ENCODE results near the gene SEC14L2.

The SEC14L2 gene

GRCh38 chr22:30452861-30453260, 56.0 kb downstream of the SEC14L2 start:
- H3K27me3 ChIP-seq (ENCODE audit: control insufficient read depth, insufficient read depth, low read length): no peaks in the 10 kb centered on the region
- no peaks in the 10 kb centered on the region for H3K9me3 ChIP-seq (ENCODE audit: control insufficient read depth, low read length)
- H3K4me1 ChIP-seq: no peaks in the 10 kb centered on the region
- H3K4me3 ChIP-seq (ENCODE audit: low read depth, low read length): no peak overlapping the region
- H3K27ac ChIP-seq: no peak overlapping the region
- no peaks in the 10 kb centered on the region for H3K79me2 ChIP-seq
- H3K9ac ChIP-seq: no peak overlapping the region
- no peaks in the 10 kb centered on the region for H3K36me3 ChIP-seq (ENCODE audit: control insufficient read depth, insufficient read depth, low read length)
- no peak overlapping the region for H2AFZ ChIP-seq
- no peak overlapping the region for H3K4me2 ChIP-seq (ENCODE audit: low read length)
- TF ChIP-seq CTCF (IDR thresholded peaks at IDR 0.05): no peak

GRCh38 chr22:30453731-30454510, 57.1 kb downstream of the SEC14L2 start:
- TF ChIP-seq CTCF (IDR thresholded peaks at IDR 0.05): no peak
- H3K9ac ChIP-seq: no peak overlapping the region

DNA sequence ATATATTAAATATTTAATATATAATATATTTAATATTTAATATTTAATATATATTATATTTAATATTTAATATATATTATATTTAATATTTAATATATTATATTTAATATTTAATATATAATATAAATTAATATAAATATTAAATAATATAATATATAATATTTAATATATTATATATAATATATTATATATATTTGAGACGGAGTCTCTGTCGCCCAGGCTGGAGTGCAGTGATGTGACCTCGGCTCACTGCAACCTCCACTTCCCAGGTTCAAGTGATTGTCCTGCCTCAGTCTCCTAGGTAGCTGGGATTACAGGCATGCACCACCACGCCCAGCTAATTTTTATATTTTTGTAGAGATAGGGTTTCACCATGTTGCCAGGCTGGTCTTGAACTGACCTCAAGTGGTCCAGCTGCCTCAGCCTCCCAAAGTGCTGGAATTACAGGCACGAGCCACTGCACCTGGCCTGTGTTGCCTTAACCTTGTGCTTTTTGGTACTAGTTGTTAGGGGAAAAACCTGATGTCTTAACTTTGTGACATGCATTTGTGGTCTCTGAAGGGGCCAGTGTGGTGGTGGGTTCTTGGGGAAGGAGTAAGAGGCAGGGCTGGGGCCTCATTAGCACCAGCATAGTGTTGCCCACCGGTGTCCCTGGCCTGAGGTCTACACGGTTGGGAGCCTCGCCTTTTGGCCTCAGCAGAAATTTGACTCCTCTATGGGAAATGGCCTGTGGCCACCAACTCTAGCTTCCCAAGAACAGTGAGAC, 58.4 kb downstream of the SEC14L2 start:
- H3K9ac ChIP-seq: no peak overlapping the region
- H3K9me3 ChIP-seq (ENCODE audit: control insufficient read depth, low read length): no peaks in the 10 kb centered on the region
- H2AFZ ChIP-seq: peak overlapping the region; percentile 22
- H3K27ac ChIP-seq: no peak overlapping the region
- H3K36me3 ChIP-seq (ENCODE audit: control insufficient read depth, insufficient read depth, low read length): no peaks in the 10 kb centered on the region
- H3K4me1 ChIP-seq: no peaks in the 10 kb centered on the region
- H3K4me2 ChIP-seq (ENCODE audit: low read length): no peak overlapping the region
- H3K27me3 ChIP-seq (ENCODE audit: control insufficient read depth, insufficient read depth, low read length): no peaks in the 10 kb centered on the region
- no peak for TF ChIP-seq CTCF (IDR thresholded peaks at IDR 0.05)
- no peaks in the 10 kb centered on the region for H3K79me2 ChIP-seq
- no peak overlapping the region for H3K4me3 ChIP-seq (ENCODE audit: low read depth, low read length)

More at GRCh38 chr22:30453731-30454510, 57.1 kb downstream of the SEC14L2 start:
- no peaks in the 10 kb centered on the region for H3K4me1 ChIP-seq
- no peaks in the 10 kb centered on the region for H3K36me3 ChIP-seq (ENCODE audit: control insufficient read depth, insufficient read depth, low read length)
- no peaks in the 10 kb centered on the region for H3K27me3 ChIP-seq (ENCODE audit: control insufficient read depth, insufficient read depth, low read length)
- H2AFZ ChIP-seq: no peak overlapping the region
- H3K79me2 ChIP-seq: no peaks in the 10 kb centered on the region
- no peaks in the 10 kb centered on the region for H3K9me3 ChIP-seq (ENCODE audit: control insufficient read depth, low read length)
- H3K4me2 ChIP-seq (ENCODE audit: low read length): no peak overlapping the region
- H3K4me3 ChIP-seq (ENCODE audit: low read depth, low read length): no peak overlapping the region
- no peak overlapping the region for H3K27ac ChIP-seq

GRCh38 chr22:30457981-30458380, 61.2 kb downstream of the SEC14L2 start:
- TF ChIP-seq CTCF (IDR thresholded peaks at IDR 0.05): no peak
- H3K4me3 ChIP-seq (ENCODE audit: low read depth, low read length): no peak overlapping the region
- H3K9ac ChIP-seq: no peak overlapping the region
- no peaks in the 10 kb centered on the region for H3K4me1 ChIP-seq
- no peak overlapping the region for H3K4me2 ChIP-seq (ENCODE audit: low read length)
- H3K9me3 ChIP-seq (ENCODE audit: control insufficient read depth, low read length): no peaks in the 10 kb centered on the region
- H2AFZ ChIP-seq: no peak overlapping the region
- H3K79me2 ChIP-seq: no peaks in the 10 kb centered on the region
- H3K27ac ChIP-seq: no peak overlapping the region
- H3K27me3 ChIP-seq (ENCODE audit: control insufficient read depth, insufficient read depth, low read length): no peaks in the 10 kb centered on the region
- H3K36me3 ChIP-seq (ENCODE audit: control insufficient read depth, insufficient read depth, low read length): no peaks in the 10 kb centered on the region

All from parathyroid adenoma (tissue), 2 donors.